GM21526 (cell line): ENCODE results near the gene ZFP28.

Experiments used
- ATAC-seq: cut with Tn5 transposase; IDR thresholded peaks from one replicate; pipeline ENCODE4 v1.9.1; 2021; ENCODE audit warnings: moderate library complexity; ENCODE audit not compliant: unreplicated experiment, low FRiP score

Gene ZFP28

GRCh38 chr19:56594783-56595547 lies 56.2 kb downstream of the ZFP28 start, which contains the start of gene ZNF71:
Gene ZNF71 (plus strand): TSS chr19:56595302. CDS start chr19:56601559, 6,257 bp downstream.
- ATAC-seq, result peak; percentile 86

DNA sequence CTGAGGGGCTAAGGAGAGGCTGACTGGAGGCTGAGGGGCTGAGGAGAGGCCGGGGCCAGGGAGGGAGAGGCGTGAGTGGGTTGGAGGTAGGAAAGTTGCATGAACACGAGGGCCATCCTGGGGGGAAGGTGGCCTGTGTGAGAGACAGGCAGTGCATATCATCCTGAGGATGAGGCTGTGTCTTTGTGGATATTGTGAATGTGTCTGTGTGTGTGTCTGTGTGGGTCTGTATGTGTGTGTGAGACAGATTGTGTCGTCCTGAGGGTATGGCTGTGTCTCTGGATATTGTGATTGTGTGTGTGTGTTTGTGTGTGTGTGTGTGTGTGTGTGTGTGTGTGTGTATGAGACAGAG lies 56.8 kb downstream of the ZFP28 start:
- peak; percentile 9 for ATAC-seq

DNA sequence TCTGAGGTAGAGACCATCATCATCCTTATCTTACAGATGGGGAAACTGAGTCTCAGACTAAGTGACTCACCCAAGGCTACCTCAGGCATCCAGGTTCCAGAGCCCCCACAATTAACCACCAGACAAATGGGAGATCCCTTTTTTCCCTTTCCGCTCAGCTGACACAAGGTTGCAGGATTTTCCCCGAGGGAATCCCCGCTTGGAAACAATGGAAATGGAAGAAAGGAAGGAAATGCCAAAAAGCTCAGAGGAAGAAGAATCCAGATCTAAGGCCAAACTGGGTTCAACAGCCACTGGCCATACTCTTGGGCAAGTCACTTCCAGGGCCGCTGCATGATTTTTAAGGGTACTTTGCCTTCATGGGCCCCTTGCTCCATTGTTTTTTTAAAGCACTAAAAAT lies 57.9 kb downstream of the ZFP28 start:
- no peak for ATAC-seq

DNA sequence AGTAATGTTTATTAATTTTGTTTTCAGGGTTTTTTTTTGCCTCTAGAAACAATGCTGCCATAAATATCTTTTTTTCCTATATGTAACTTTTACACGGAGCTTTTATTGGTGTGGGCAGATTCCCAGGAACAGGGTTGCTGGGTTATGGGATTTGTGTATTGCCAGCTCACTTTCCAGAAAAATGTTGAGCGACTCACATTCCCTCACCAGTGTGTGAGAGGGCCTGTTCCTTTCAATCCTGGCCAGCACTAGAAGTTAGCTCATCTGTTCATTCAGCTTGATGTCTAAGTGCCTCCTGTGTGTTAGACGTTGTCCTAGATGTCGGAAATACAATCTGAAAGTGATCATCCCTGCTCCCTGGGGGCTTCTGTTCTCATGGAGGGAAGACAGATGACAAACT lies 58.9 kb downstream of the ZFP28 start:
- ATAC-seq, result no peak

DNA sequence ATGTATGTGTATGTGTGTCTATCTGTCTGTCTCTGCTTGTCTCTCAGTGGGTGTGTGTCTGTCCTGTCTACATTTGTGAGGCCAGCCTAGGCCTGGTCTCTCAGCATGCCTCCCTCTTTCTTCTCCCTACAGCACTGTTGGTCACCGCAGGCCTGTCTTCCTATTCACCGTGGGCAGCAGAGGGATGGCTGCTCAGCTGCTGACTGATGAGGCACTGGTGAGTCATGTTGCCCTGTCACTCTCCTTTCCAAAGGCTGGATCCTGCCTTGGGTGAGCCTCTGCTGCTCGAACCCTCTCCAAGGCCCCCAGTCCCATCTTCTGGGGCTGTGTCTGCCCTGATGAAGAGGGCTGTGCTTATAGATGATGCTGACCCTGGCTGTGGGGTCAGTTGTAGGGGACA lies 62.6 kb downstream of the ZFP28 start:
- no peak for ATAC-seq

DNA sequence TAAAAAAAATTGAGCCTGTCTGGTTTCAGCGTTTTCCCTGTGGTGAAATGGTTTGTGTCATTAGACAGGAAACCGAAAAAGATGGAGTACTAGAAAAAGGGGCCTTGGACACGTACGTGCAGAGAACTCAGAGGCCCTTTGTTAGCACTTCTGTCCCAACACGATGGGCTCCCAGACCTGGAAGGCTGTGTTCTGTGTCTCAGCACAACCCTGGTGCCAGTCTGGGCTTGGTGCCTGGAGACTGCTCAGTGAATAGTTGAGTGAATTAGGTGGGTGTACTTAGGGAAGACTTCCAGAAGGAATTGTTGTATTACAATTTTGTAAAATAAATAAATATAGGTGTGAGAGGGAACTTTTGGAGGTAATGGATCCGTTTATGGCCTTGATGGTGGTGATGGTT lies 65.1 kb downstream of the ZFP28 start:
- ATAC-seq, result no peak
